Transverse colon (tissue), 1 donor: Measurements from ENCODE around the gene LRIG1.

Experiments
- EP300 ChIP-seq: sonication (generic); formaldehyde crosslinking; IDR thresholded peaks from one replicate; pipeline ENCODE4 v1.6.1; 2017; ENCODE audit warnings: antibody characterized with exemption, low read depth
- POLR2A ChIP-seq: fragments of 450-650 bp; IDR thresholded peaks from one replicate; pipeline ENCODE4 v1.6.1; 2016; ENCODE audit warnings: antibody characterized with exemption, mild to moderate bottlenecking, moderate library complexity

DNA sequence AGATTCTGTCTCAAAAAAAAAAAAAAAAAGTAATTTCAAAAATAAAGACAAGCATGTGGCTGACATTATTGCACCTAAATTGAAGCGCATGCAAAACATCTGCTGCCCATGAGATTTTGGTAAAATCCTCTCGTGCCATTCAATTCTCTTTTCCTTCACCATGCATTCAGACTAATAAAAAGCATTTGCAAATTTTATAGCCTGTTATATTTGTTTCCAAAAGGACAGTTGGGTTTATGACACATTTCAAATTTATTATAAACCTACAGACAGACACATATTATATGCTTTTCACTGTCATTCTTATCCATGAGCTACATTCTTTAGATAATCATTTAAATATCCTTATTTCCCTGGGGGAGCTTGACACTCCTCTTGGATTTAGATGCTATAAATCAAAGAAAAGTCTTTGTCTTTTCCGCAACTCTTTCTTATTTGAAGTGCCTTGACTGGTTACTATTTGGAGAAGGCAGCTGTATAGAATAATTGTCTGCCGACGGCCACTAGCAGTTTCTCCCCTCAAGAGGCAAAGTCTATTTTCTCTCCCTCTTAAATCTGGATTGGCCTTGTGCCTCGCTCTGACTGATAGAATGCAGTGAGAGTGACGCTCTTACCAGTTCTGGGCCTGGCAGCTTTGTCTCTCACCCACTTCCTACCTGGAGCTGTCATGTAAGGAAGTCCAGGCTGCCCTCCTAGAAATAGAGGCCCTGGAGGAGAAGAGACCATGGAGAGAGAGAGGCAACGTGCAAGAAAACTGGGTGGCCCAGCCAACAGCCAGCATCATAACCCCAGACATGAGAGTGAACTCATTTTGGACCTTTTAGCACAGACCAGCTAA, 6.8 kb upstream of the LRIG1 start:
- TF ChIP-seq EP300 = no peak
- no peak for TF ChIP-seq POLR2A
